Heart left ventricle (tissue), 13 donors: ENCODE measurements around the gene KREMEN1.

Experiments
- CTCF ChIP-seq, 12 donors: fragments of 200-600 bp; sonication (generic) in 4 of 12; IDR thresholded peaks; one replicate each; pipeline versions ENCODE4 v1.5.0 to v1.8.0; 2018 to 2022; ENCODE audit warnings: antibody characterized with exemption in 12 of 12, mild to moderate bottlenecking in 5 of 12
- POLR2A ChIP-seq, 2 donors: fragments of 450-650 bp; IDR thresholded peaks; one replicate each; pipeline ENCODE4 v1.6.1; 2017; ENCODE audit warnings: antibody characterized with exemption in 2 of 2, mild to moderate bottlenecking in 2 of 2, moderate library complexity in 2 of 2
- donor health status: ischemic (EF 13 %, LVEDD 7.1; RV severe dilation, severe dysfunction).
- donor health status: DM: no; HTN: yes; CAD: no.
- donor health status: DM: no; HTN: no; CAD: no.
- donor health status: ischemic (EF 25% LVEDD 6.9; RV normal size, moderate dysfunction).
- donor health status: ischemic (EF 25% LVEDD 5.7; RV mildly dilated, moderate dysfunction).
- donor health status: ischemic (EF 35%, LVEDD 5.7; RV mildly dilated, moderate dysfunction).
- donor health status: nonischemic (EF 11% LVEDD 7.7; RV severe dilation, severe dysfunction).
- donor health status: DM: yes; HTN: yes; CAD: no.
- donor health status: PGD.
- donor health status: ischemic (EF 29% LVEDD 5.4; RV normal size, mild dysfunction).
- donor health status: nonischemic (EF 23%, LVEDD 6.1; RV moderate dilation, normal function).

GRCh38 chr22:29198240-29198639 is 125.4 kb downstream of the KREMEN1 start:
- TF ChIP-seq POLR2A (IDR thresholded peaks at IDR 0.05) (no peak), CTCF (IDR thresholded peaks at IDR 0.05) (no peak)
